WTC11 (cell line): Measurements from ENCODE around the gene SRP14. TPM values are rescaled to one million over a fixed set of nuclear protein-coding genes. Genes with fewer than 3 reads are reported as not detected.
"Not testable (repeated sequence)": the region's sequence is repeated elsewhere in the genome, so short reads cannot be mapped to it uniquely, and the experiment has no call there.

Experiments used
- ATAC-seq: fragments of 200-7000 bp; cut with Tn5 transposase; 2 replicates; pipeline ENCODE4 v1.10.0; 2021; ENCODE audit warnings: mild to moderate bottlenecking, moderate library complexity
- CTCF ChIA-PET: fragments of 300-600 bp; sonication (Branson Sonifier 250); formaldehyde crosslinking; loops from one replicate; lab custom pipeline; 2021; ENCODE audit warnings: antibody characterized with exemption; lab: Charles Lee
- POLR2A ChIA-PET: fragments of 350-600 bp; sonication (Branson Sonifier 250); formaldehyde crosslinking; loops from one replicate; lab custom pipeline; 2021; ENCODE audit warnings: antibody characterized with exemption; lab: Charles Lee
- DNase-seq: peaks from one replicate; pipeline ENCODE4 v3.0.0; 2021; ENCODE audit warnings: low spot score
- H3K27ac Mint-ChIP-seq: 2 replicates; pipeline ENCODE4 v1.8.0; 2021; ENCODE audit warnings: mixed read lengths
- H3K27me3 Mint-ChIP-seq: 2 replicates; pipeline ENCODE4 v1.8.0; 2021; ENCODE audit warnings: low read depth, mild to moderate bottlenecking, moderate library complexity, mixed read lengths
- H3K36me3 Mint-ChIP-seq: 2 replicates; pipeline ENCODE4 v1.8.0; 2021; ENCODE audit warnings: mixed read lengths
- H3K4me1 Mint-ChIP-seq: 2 replicates; pipeline ENCODE4 v1.8.0; 2022; ENCODE audit warnings: mixed read lengths
- H3K4me3 Mint-ChIP-seq: 2 replicates; pipeline ENCODE4 v1.8.0; 2021; ENCODE audit warnings: mild to moderate bottlenecking, moderate library complexity, mixed read lengths
- H3K9me3 Mint-ChIP-seq: 2 replicates; pipeline ENCODE4 v1.8.0; 2021; ENCODE audit warnings: mixed read lengths
- CBFB ChIP-seq: sonication (generic); formaldehyde crosslinking; IDR thresholded peaks from 2 replicates; pipeline ENCODE4 v1.8.1; 2022; ENCODE audit warnings: mild to moderate bottlenecking, low read depth, missing genetic modification reagents
- CTCF ChIP-seq: fragments of 200-600 bp; IDR thresholded peaks from 2 replicates; pipeline ENCODE4 v1.8.0; 2022; ENCODE audit warnings: antibody characterized with exemption
- E2F5 ChIP-seq: sonication (generic); formaldehyde crosslinking; IDR thresholded peaks from 2 replicates; pipeline ENCODE4 v1.8.1; 2022; ENCODE audit warnings: mild to moderate bottlenecking, moderate library complexity, missing genetic modification reagents
- EMX1 ChIP-seq: fragments of 250-450 bp; sonication (Bioruptor Pico); IDR thresholded peaks from 2 replicates; pipeline ENCODE4 v1.8.0; 2021; ENCODE audit warnings: mild to moderate bottlenecking
- ETV6 ChIP-seq: sonication (generic); formaldehyde crosslinking; IDR thresholded peaks from 2 replicates; pipeline ENCODE4 v1.8.1; 2022; ENCODE audit warnings: mild to moderate bottlenecking, missing genetic modification reagents
- FOXJ3 ChIP-seq: sonication (generic); formaldehyde crosslinking; IDR thresholded peaks from 2 replicates; pipeline ENCODE4 v1.9.0; 2021; ENCODE audit warnings: missing genetic modification reagents, mild to moderate bottlenecking, borderline replicate concordance
- FOXP1 ChIP-seq: sonication (generic); formaldehyde crosslinking; IDR thresholded peaks from 2 replicates; pipeline ENCODE4 v1.8.0; 2022; ENCODE audit warnings: missing genetic modification reagents, mild to moderate bottlenecking, moderate library complexity, borderline replicate concordance
- GRHL2 ChIP-seq: fragments of 250-450 bp; sonication (Bioruptor Pico); IDR thresholded peaks from 2 replicates; pipeline ENCODE4 v1.8.0; 2022; ENCODE audit warnings: mild to moderate bottlenecking, moderate library complexity; ENCODE audit not compliant: insufficient replicate concordance, severe bottlenecking
- HMGXB4 ChIP-seq: sonication (generic); formaldehyde crosslinking; IDR thresholded peaks from 2 replicates; pipeline ENCODE4 v1.8.1; 2023; ENCODE audit warnings: mild to moderate bottlenecking, moderate library complexity, missing genetic modification reagents
- JAZF1 ChIP-seq: fragments of 250-450 bp; sonication (Bioruptor Pico); IDR thresholded peaks from 2 replicates; pipeline ENCODE4 v1.9.0; 2021; ENCODE audit warnings: moderate library complexity, mild to moderate bottlenecking, inconsistent platforms
- MAX ChIP-seq: sonication (generic); formaldehyde crosslinking; IDR thresholded peaks from 2 replicates; pipeline ENCODE4 v1.8.0; 2022; ENCODE audit warnings: mild to moderate bottlenecking, missing genetic modification reagents
- NFYB ChIP-seq: sonication (generic); formaldehyde crosslinking; conservative IDR thresholded peaks from 2 replicates; pipeline ENCODE4 v1.8.0; 2022; ENCODE audit warnings: low read depth, missing genetic modification reagents
- OVOL2 ChIP-seq: fragments of 250-450 bp; sonication (Bioruptor Pico); IDR thresholded peaks from 2 replicates; pipeline ENCODE4 v1.9.0; 2021; ENCODE audit warnings: mild to moderate bottlenecking, borderline replicate concordance
- SMAD3 ChIP-seq: sonication (generic); formaldehyde crosslinking; IDR thresholded peaks from 2 replicates; pipeline ENCODE4 v1.8.0; 2022; ENCODE audit warnings: missing genetic modification reagents, mild to moderate bottlenecking, borderline replicate concordance
- SOX15 ChIP-seq: fragments of 250-450 bp; sonication (Bioruptor Pico); IDR thresholded peaks from 2 replicates; pipeline ENCODE4 v1.9.0; 2021; ENCODE audit warnings: mild to moderate bottlenecking
- TEAD4 ChIP-seq: sonication (generic); formaldehyde crosslinking; IDR thresholded peaks from 2 replicates; pipeline ENCODE4 v1.8.0; 2022; ENCODE audit warnings: mild to moderate bottlenecking, missing genetic modification reagents
- USF2 ChIP-seq: sonication (generic); formaldehyde crosslinking; IDR thresholded peaks from 2 replicates; pipeline ENCODE4 v1.8.1; 2023; ENCODE audit warnings: mild to moderate bottlenecking, missing genetic modification reagents, moderate library complexity
- ZBTB21 ChIP-seq: sonication (generic); formaldehyde crosslinking; IDR thresholded peaks from 2 replicates; pipeline ENCODE4 v1.8.1; 2023; ENCODE audit warnings: mild to moderate bottlenecking, missing genetic modification reagents, borderline replicate concordance
- ZMAT4 ChIP-seq: fragments of 250-450 bp; sonication (Bioruptor Pico); IDR thresholded peaks from 2 replicates; pipeline ENCODE4 v1.9.0; 2021; ENCODE audit warnings: mild to moderate bottlenecking
- ZNF263 ChIP-seq: sonication (generic); formaldehyde crosslinking; IDR thresholded peaks from 2 replicates; pipeline ENCODE4 v1.8.1; 2022; ENCODE audit warnings: low read depth, mild to moderate bottlenecking, moderate library complexity, missing genetic modification reagents
- ZNF281 ChIP-seq: sonication (generic); formaldehyde crosslinking; IDR thresholded peaks from 2 replicates; pipeline ENCODE4 v1.8.0; 2023; ENCODE audit warnings: mild to moderate bottlenecking, missing genetic modification reagents
- ZNF416 ChIP-seq: fragments of 250-450 bp; sonication (Bioruptor Pico); IDR thresholded peaks from 2 replicates; pipeline ENCODE4 v1.9.0; 2021; ENCODE audit warnings: mild to moderate bottlenecking, inconsistent platforms
- total RNA-seq: library from RNA; stranded (reverse); gene quantifications from 3 replicates; pipeline ENCODE4 v1.2.3, GENCODE V29; 2021

SRP14 gene
- total RNA-seq, 1 experiment from 2014 or later = 190 TPM

- H3K27ac Mint-ChIP-seq = no peak overlapping the region
- no peak for ATAC-seq
- peaks cover under 1% of the 10 kb centered on the region for H3K4me1 Mint-ChIP-seq
- H3K9me3 Mint-ChIP-seq = no peaks in the 10 kb centered on the region
- no peak for DNase-seq
- POLR2A ChIA-PET = no interaction called here
- CTCF ChIA-PET = no interaction called here
- TF ChIP-seq GRHL2 (CRISPR knock-in tag) (no peak), NFYB (CRISPR knock-in tag) (no peak), SMAD3 (CRISPR knock-in tag) (no peak), E2F5 (no peak), EMX1 (no peak), JAZF1 (CRISPR knock-in tag) (no peak), ZNF416 (CRISPR knock-in tag) (no peak)
- no peaks in the 10 kb centered on the region for H3K27me3 Mint-ChIP-seq
- H3K36me3 Mint-ChIP-seq = peaks cover 59% of the 10 kb centered on the region
- H3K4me3 Mint-ChIP-seq = no peak overlapping the region
Observed at GRCh38 chr15:39997031-39997430, 42.0 kb downstream of the SRP14 start.

- H3K27me3 Mint-ChIP-seq, CTCF ChIA-PET, H3K9me3 Mint-ChIP-seq, H3K4me1 Mint-ChIP-seq, H3K4me3 Mint-ChIP-seq, POLR2A ChIA-PET, DNase-seq, ATAC-seq: not testable (repeated sequence)
- peak overlapping the region; percentile 68 for H3K27ac Mint-ChIP-seq
- H3K36me3 Mint-ChIP-seq = peaks cover 57% of the 10 kb centered on the region
Observed at GRCh38 chr15:39996228-39996627, 42.8 kb downstream of the SRP14 start.

GRCh38 chr15:39992953-39993352 lies 46.0 kb downstream of the SRP14 start:
- CTCF ChIA-PET, DNase-seq, H3K4me3 Mint-ChIP-seq, H3K4me1 Mint-ChIP-seq, ATAC-seq, H3K27ac Mint-ChIP-seq, H3K27me3 Mint-ChIP-seq, POLR2A ChIA-PET, H3K9me3 Mint-ChIP-seq: not testable (repeated sequence)
- H3K36me3 Mint-ChIP-seq = peaks cover 74% of the 10 kb centered on the region

GRCh38 chr15:39990706-39991105 lies 48.3 kb downstream of the SRP14 start:
- Mint-ChIP-seq H3K4me3 (no peak overlapping the region), H3K27me3 (no peaks in the 10 kb centered on the region), H3K4me1 (no peaks in the 10 kb centered on the region), H3K27ac (no peak overlapping the region), H3K36me3 (peaks cover 63% of the 10 kb centered on the region), H3K9me3 (no peaks in the 10 kb centered on the region)
- ATAC-seq (no peak), DNase-seq (no peak)
- POLR2A ChIA-PET = no interaction called here
- CTCF ChIA-PET = no interaction called here
- TF ChIP-seq CBFB (CRISPR knock-in tag) (no peak), ZBTB21 (CRISPR knock-in tag) (no peak), HMGXB4 (CRISPR knock-in tag) (no peak), MAX (CRISPR knock-in tag) (no peak), ZMAT4 (no peak), TEAD4 (CRISPR knock-in tag) (no peak), ZNF281 (CRISPR knock-in tag) (no peak), FOXP1 (CRISPR knock-in tag) (no peak), OVOL2 (CRISPR knock-in tag) (no peak), ETV6 (CRISPR knock-in tag) (no peak), CTCF (no peak), FOXJ3 (CRISPR knock-in tag) (no peak), SOX15 (CRISPR knock-in tag) (no peak), ZNF263 (CRISPR knock-in tag) (no peak), USF2 (CRISPR knock-in tag) (no peak), GRHL2 (CRISPR knock-in tag) (no peak)
